Measurements from ENCODE around the gene PES1.
A peak's percentile ranks its signal among the peaks of the same experiment; 100 is the strongest.
"Not testable (repeated sequence)": the region's sequence is repeated elsewhere in the genome, so short reads cannot be mapped to it uniquely, and the experiment has no call there.

Gene PES1

DNA sequence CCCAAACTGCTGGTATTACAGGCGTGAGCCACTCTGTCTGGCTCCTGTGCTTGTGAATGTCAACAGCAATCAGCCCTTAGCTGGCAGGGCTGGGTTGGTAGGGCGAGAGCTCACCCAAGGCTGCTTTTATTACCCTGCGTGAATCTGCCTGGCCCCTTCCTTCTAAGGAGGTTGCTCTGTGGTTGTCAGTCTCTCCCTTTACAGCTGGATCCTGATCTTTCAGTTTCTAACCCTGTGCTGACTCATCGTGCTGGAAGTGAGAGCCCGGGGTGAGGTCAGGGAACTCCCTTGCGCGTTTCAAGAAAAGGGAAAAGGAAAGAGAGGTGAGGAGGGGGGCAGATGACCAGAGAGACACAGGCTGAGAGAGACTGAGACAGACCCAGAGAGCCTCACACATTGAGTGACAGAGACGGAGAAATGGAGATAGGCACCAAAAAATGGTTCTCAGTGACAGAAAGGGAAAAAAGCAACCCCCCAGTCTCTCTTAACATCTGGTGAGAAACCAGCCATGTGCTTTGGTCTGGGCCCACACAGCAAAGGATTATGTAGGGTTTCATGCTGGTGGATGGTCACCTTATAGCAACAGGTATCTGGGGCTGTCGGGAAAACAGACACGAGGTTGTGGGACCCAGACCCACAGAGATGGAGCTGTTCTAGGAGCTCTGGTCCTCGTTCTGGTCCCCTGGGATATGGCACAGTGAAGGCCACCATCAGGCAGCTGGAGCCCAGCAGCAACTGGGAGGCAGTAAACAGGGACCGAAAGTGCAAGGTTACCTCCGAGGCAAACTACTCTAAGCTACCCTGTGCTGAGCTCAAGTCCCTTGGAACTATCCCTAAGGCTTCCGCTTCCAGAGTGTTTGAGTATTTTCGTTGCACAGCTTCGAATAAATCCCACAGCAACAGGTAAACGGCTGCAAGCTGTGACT, 17.8 kb upstream of the PES1 start:
- DNase-seq (ENCODE audit: low read depth in 1 of 2, low spot score in 1 of 2): no peak

DNA sequence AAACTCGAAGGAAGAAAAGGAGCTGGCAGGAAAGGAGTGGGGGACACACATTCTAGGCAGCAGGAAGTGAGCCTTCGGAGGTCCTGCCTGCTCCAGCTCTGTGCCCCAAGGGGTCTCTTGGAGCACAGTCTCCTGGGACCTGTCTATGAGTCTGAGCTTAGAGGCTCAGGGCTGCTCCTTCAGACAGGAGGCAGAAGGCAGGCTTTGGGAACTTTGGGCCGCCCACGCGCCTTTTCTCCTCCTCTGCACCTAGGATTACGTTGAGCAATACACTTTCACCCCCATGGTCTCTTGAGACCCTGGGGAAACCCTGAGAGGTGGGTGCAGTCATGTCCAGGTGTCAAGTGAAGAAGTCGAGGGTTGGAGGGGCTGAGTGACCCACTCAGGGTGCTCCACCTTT, 16.2 kb upstream of the PES1 start:
- no peak for DNase-seq (ENCODE audit: low read depth in 1 of 2, low spot score in 1 of 2)

- no peak for DNase-seq (ENCODE audit: low read depth in 1 of 2, low spot score in 1 of 2)
Observed at GRCh38 chr22:30607300-30607930, 15.7 kb upstream of the PES1 start.

- DNase-seq (ENCODE audit: low read depth in 1 of 2, low spot score in 1 of 2): no peak
Observed at GRCh38 chr22:30606455-30607299, 15.0 kb upstream of the PES1 start, which contains the start of gene TCN2. TSS of gene TCN2 (plus strand) at chr22:30607174. CDS start at chr22:30607332, 158 bp downstream.

GRCh38 chr22:30605449-30606110, 13.9 kb upstream of the PES1 start:
- peak in 1 of 2 donors; percentile 20 for DNase-seq (ENCODE audit: low read depth in 1 of 2, low spot score in 1 of 2)

GRCh38 chr22:30604723-30605122, 13.0 kb upstream of the PES1 start:
- DNase-seq (ENCODE audit: low read depth in 1 of 2, low spot score in 1 of 2): no peak

DNA sequence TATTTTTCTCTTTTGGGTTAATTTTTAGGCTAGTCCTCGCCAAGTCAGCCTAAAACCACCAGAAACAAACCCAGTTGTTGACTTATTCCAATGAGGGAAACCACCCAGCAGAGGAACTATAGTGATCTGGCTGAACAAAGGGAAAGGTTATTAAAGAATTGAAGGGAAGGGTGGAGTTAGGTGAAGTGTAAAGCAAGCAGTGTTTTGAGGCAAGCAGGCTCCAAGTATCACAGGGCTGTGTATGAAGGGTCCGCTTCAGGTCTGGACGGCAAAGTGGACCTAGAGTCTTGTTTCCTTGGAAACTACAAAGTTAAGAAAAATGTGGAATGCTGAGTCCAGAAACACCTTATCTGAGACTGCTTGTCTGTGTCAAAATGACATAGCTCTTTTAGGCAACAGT, 12.1 kb upstream of the PES1 start:
- DNase-seq (ENCODE audit: low read depth in 1 of 2, low spot score in 1 of 2): no peak

DNA sequence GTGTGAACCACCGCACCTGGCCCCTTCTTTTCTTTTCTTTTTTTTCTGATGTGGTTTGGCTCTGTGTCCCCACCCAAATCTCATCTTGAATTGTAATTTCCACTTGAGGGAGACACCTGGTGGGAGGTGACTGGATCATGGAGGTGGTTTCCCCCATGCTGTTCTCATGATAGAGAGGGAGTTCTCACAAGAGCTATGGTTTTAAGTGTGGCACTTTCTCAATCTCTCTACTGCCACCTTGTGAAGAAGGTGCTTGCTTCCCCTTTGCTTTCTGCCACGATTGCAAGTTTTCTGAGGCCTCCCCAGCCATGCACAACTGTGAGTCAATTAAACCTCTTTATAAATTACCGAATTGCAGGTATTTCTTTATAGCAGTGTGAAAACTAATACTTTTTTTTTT, 10.3 kb upstream of the PES1 start:
- DNase-seq (ENCODE audit: low read depth in 1 of 2, low spot score in 1 of 2): no peak

DNA sequence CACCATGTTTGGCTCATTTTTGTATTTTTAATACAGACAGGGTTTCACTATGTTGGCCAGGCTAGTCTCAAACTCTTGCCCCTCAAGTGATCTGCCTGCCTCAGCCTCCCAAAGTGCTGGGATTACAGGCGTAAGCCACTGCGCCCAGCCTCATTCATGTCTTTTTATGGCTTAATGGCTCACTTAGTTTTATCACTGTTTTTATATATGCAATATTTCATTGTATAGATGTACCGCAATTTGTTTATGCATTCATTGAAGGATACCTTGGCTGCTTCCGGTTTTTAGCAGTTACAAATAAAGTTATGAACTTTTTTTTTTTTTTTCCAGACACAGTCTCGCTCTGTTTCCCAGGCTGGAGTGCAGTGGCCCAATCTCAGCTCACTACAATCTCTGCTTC, 9.8 kb upstream of the PES1 start:
- no peak for DNase-seq (ENCODE audit: low read depth in 1 of 2, low spot score in 1 of 2)

DNA sequence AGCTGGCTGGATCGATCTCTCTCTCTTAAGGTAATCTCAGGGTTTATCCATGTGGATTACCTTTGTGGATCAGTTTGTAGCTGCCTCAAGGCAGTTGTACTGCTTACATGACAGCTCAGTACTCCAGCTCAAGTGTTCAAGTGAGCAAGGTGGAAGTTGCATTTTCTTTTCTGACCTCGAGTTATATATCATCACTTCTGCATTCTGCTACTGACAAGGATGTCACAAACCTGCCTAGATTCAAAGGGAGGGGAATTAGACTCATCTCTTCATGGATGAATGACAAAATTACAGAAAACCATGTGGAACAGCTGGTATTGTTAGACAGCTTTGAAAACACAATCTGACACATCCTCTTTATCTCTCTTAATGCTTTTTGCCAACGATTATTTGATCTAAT, 9.2 kb upstream of the PES1 start:
- DNase-seq (ENCODE audit: low read depth in 1 of 2, low spot score in 1 of 2): no peak

DNA sequence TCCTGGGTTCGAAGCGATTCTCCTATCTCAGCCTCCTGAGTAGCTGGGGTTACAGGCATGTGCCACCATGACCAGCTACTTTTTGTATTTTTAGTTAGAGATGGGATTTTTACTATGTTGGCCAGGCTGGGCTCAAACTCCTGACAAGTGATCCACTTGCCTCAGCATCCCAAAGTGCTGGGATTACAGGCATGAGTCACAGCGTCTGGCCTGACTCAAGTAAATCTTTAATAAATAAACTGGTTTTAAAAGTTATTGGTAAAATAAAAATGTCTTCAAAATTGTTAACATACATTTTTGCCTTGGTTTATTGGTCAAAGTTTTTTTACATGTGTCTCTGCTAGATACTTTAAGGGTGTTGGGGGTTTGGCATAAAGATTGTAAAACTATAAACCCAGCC, 7.3 kb upstream of the PES1 start:
- DNase-seq (ENCODE audit: low read depth in 1 of 2, low spot score in 1 of 2): no peak

GRCh38 chr22:30596886-30597285, 5.2 kb upstream of the PES1 start:
- DNase-seq (ENCODE audit: low read depth in 1 of 2, low spot score in 1 of 2): no peak

DNA sequence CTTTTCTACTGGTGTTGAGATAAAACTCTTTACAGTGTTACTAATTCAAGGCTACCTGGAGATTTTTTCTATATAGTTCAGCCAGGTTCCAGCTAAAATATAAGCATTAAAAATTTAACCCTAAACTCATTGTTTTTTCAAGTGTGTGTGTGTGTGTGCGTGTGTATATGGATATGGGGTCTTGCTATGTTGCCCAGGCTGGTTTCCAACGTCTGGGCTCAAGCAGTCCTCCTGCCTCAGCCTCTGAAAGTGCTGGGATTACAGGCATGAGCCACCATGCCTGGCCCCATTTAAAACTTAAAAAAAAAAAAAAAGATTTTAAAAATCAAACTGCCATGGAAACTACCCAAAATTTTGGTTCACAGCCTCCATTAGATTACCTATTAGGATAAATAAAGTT, 4.5 kb upstream of the PES1 start:
- DNase-seq (ENCODE audit: low read depth in 1 of 2, low spot score in 1 of 2): no peak

GRCh38 chr22:30592360-30592713, 627 bp upstream of the PES1 start:
- DNase-seq (ENCODE audit: low read depth in 1 of 2, low spot score in 1 of 2): not testable (repeated sequence)

GRCh38 chr22:30591191-30591587, 521 bp downstream of the PES1 start:
- no peak for DNase-seq (ENCODE audit: low read depth in 1 of 2, low spot score in 1 of 2)

GRCh38 chr22:30586414-30586813, 5.3 kb downstream of the PES1 start:
- DNase-seq (ENCODE audit: low read depth in 1 of 2, low spot score in 1 of 2): no peak

DNA sequence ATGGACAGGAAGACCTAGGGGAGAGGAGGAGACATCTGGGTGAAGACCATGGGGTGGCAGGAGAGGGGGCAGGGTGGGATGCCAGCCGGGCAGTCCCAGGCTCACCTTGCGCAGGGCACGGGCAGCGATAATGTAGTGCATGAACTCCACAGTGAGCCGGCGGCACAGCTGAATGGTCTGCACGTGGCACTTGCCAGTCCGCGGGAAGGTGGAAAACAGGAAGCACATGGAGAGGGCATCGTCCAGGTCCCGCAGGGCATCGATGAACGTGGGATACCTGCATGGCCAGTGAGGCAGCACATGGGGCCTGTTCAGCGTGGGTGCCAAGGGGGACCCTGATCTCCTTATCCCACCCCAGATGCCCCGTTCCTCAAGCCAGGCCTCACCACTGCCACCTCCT, 7.3 kb downstream of the PES1 start:
- DNase-seq (ENCODE audit: low read depth in 1 of 2, low spot score in 1 of 2): no peak

GRCh38 chr22:30582788-30583545, 8.7 kb downstream of the PES1 start:
- DNase-seq (ENCODE audit: low read depth in 1 of 2, low spot score in 1 of 2): no peak

DNA sequence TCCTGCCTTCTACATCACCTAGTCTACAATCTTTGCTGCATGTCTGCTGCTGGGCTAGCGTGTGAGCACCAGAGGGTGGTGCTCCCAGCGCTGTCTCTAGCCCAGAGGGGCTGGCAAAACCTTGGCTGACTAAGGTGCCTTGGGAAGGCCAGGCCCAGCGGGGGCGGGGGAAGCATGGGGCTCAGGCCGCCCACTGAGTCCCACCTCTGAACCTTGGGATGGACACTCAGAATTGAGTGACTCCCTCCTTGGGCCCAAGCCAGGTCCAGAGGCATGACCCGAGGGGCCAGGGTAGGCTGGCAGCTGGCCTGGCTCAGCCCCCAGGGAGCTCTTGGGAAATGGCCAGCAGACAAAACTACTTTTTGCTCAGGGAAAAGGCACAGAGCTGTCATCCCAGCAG, 9.7 kb downstream of the PES1 start:
- DNase-seq (ENCODE audit: low read depth in 1 of 2, low spot score in 1 of 2): no peak

DNA sequence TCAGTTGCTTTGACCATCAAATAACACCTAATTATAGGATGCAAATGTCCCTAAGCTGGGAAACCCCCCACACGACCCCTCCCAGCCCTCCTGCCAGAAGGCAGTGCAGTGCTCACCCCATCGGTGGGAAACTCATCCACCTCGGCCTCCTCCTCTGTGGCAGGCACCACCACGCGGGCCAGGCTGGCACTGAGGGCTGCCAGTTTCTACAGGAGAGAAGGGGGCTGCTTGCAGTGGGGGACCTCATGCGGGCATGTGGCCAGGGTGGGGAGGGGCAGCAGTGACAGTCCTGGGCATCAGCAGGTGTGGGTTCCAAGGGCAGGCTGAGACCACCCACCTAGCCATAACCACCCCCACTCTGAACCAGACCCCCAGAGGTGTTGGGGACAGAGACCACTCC, 10.8 kb downstream of the PES1 start:
- no peak for DNase-seq (ENCODE audit: low read depth in 1 of 2, low spot score in 1 of 2)
